Nucleus accumbens (tissue), 56 donors: ENCODE data around the gene ALG9.
"Not testable (repeated sequence)": the region's sequence is repeated elsewhere in the genome, so short reads cannot be mapped to it uniquely, and the experiment has no call there.

Experiments used
- DNase-seq, 56 donors: peaks; one replicate each; lab custom pipeline; 2025; lab: John Stamatoyannopoulos, UW

Gene ALG9

GRCh38 chr11:111885053-111885452, 13.7 kb upstream of the ALG9 start:
- DNase-seq: not testable (repeated sequence)

- DNase-seq: peak in 2 of 56 donors; percentile 1 to 2
Observed at GRCh38 chr11:111882202-111882601, 10.8 kb upstream of the ALG9 start.

DNA sequence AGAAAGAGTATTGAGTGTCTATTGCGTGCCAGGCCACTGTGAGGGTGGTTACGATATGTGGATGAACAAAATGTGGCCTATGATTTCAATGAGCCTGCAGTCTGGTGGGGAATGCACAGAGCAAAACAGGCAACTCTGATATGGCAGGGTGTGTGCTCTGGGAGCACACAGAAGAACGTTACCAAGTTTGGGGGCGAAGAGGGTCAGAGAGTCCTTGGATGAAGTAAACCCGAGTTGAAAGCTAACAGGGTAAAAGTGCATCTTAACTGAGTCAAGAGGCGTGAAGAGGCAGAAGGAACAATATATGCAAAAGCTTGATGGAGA, 8.2 kb upstream of the ALG9 start:
- DNase-seq: no peak

GRCh38 chr11:111878849-111879636, 7.7 kb upstream of the ALG9 start, which contains the start of the genes CFAP68 and FDXACB1:
TSS of gene CFAP68 (plus strand) at chr11:111879541. CDS start at chr11:111879561, 20 bp downstream.
TSS of gene FDXACB1 (minus strand) at chr11:111879165. CDS start at chr11:111879132, 33 bp downstream.
- peak; percentile 67 to 98 (median 95) for DNase-seq

DNA sequence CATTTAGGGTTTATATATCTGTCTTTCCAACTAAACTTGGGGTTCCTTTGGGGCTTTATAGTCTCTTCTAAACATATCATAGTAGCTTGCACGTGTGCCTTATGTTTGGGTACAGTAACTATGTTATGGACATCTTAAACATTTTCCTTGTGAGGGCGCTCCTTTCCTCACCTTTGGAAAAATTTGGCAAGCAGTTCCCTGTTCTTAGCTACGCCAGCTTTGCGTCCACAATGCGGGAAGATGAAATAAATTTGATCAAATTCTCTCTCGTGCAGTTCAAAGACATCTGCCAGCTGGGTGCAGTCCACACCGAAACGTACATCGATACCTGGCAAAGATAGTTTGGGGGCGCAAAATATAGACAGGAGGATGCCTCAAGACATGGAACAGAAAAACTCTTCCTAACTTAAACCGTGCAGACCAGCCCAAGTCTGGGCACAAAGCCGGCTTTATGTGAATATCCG, 7.0 kb upstream of the ALG9 start:
- peak in 5 of 56 donors; percentile 32 to 45 (median 38) for DNase-seq

- no peak for DNase-seq
Observed at GRCh38 chr11:111871693-111872161, 346 bp upstream of the ALG9 start.

DNA sequence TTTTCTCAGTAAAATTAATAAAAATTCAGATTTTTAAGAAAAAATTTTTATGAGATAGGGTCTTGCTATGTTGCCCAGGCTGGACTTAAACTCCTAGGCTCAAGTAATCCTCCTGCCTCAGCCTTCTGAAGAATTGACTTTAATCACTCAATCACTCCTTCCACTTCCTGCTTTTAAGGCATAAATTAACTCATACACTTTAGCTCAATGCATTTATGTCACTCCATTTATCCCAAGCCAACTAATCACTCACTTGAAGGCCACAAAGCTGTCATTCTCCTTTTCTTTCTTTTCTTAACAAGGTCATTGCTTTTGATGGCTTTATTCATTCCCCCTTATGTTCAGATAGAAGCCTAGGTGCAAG, 877 bp downstream of the ALG9 start:
- DNase-seq: no peak

GRCh38 chr11:111870113-111870512, 1.3 kb downstream of the ALG9 start:
- no peak for DNase-seq

GRCh38 chr11:111860257-111860656, 11.1 kb downstream of the ALG9 start:
- DNase-seq: no peak

- no peak for DNase-seq
Observed at GRCh38 chr11:111855506-111855905, 15.9 kb downstream of the ALG9 start.

- no peak for DNase-seq
Observed at GRCh38 chr11:111852103-111852502, 19.3 kb downstream of the ALG9 start.

- no peak for DNase-seq
Observed at GRCh38 chr11:111851636-111852035, 19.7 kb downstream of the ALG9 start.

GRCh38 chr11:111851067-111851466, 20.3 kb downstream of the ALG9 start:
- no peak for DNase-seq

DNA sequence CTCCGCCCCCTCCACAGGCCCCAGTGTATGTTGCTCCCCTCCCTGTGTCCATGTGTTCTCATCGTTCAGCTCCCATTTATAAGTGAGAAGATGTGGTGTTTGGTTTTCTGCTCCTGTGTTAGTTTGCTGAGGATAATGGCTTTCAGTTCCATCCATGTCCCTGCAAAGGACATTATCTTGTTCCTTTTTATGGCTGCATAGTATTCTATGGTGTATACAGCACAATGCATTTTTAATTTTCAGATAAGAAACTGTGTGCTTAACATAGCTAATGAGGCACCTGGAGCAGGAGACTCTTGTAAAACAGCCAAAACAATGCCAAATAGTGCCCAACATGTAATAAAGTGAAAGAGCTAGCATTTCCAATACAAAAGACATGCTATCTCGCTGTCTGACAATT, 21.8 kb downstream of the ALG9 start:
- DNase-seq: no peak

DNA sequence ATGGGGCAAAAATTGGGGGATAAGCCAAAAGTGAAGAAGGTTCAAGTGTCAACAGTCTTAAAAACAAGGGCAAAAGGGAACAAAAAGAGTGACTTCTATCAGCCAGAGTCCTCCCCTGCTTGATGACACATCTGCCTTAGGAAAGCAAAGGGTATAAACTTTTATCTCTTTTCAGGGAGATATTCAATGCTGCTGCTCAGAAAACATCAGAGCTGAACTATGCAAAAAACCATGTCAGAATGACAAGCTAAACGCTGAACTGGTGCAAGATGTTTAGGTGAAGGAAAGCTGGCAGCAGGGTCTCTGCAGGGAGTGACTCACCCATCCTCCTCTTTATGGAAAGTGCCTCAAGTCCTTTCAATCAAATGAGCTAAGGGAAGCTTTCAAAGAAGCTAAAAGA, 24.7 kb downstream of the ALG9 start:
- DNase-seq: peak in 19 of 56 donors; percentile 3 to 74 (median 38)

GRCh38 chr11:111846063-111846462, 25.3 kb downstream of the ALG9 start:
- DNase-seq: no peak

- DNase-seq: peak in 16 of 56 donors; percentile 1 to 57 (median 16)
Observed at GRCh38 chr11:111845276-111846028, 25.9 kb downstream of the ALG9 start.

GRCh38 chr11:111843661-111844060, 27.7 kb downstream of the ALG9 start:
- no peak for DNase-seq

DNA sequence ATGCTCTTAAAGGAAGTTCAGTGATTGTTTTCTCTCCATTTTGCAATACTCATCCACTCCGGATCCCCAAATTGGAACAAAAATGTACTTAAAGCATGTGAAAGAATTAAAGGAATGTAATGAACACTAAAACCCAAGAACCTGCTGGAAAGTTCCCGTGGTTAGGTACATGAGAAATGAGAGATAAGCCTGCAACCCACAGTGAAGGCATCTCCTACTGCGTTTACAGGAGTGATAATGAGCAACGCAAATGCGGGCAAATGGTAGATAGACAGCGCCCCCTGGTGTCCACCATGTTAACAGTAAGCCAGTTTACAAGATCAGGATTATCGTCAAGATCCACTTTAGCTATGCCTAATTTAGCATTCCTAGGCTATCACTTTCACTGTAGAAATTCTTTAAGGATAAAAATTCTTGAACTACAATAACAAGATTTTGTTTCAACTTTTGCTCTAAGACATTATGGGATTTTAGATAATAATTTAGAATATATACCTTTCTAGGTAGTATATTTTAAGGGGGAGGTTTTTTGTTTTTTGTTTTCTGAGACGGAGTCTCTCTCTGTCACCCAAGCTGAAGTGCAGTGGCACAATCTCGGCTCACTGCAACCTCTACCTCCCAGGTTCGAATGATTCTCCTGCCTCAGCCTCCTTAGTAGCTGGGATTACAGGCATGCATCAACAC, 29.9 kb downstream of the ALG9 start:
- peak in 55 of 56 donors; percentile 10 to 97 (median 74) for DNase-seq

GRCh38 chr11:111840143-111840542, 31.2 kb downstream of the ALG9 start:
- no peak for DNase-seq

DNA sequence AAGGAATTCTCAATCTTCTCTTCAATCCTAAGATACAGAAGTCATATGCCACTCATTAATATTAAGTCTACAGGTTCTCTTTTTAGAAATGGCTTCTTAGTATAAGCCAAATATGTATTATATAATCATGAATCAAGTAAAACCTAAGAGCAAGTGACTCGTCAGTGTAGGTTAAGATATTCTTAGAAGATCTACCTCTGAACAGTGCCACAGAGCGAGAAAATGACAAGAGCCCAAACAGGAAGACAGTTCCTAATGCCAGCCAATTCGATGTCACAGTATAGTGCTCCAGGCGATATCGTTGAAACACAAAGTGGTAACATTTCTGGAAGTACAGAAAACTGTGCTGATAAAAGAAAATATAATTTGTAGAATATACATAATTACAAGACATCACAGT, 33.3 kb downstream of the ALG9 start:
- DNase-seq: no peak
